ENCODE data around the gene DRG2.

The DRG2 gene

DNA sequence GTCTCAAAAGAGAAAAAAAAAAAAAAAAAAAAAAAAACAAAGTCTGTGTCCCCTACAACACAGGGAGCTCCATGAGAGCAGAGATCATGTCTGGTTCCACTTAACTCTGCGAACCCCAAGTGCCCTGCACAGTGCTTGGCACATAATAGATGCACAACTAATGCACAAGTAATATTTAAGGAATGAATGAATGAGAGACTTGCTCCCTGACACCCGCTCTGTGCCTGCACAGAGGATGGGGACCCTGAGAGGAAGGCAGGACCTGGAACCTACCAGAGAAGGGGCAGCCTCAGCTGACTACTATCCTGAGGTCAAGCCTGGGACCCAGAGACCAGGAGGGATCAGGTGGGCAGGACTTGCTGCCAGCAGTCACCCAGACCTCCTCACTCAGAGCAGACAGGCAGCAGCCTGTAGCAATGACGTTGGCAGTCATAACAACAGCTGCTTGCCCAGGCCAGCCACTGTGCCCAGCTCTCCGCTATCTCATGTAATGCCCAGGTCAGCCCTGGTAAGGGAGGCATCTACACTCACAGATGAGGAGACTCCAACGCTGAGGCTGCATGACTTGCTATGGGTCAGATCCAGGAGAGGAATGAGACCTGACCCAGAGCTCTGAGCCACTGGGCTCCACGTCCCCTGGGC is 23.7 kb downstream of the DRG2 start:
- no peak for DNase-seq (ENCODE audit: low read depth)
- no peak for TF ChIP-seq CTCF (IDR thresholded peaks at IDR 0.05; ENCODE audit: insufficient read depth, low read depth, low read length, missing control alignments)

GRCh38 chr17:18115517-18115916 is 27.8 kb downstream of the DRG2 start:
- no peak overlapping the region for H3K4me3 ChIP-seq (ENCODE audit: low read depth, low read length)
- DNase-seq (ENCODE audit: low read depth): no peak
- TF ChIP-seq CTCF (IDR thresholded peaks at IDR 0.05; ENCODE audit: insufficient read depth, low read depth, low read length, missing control alignments): no peak

More for the DNA sequence above, 23.7 kb downstream of the DRG2 start:
- no peak overlapping the region for H3K4me3 ChIP-seq (ENCODE audit: low read depth, low read length)

DNA sequence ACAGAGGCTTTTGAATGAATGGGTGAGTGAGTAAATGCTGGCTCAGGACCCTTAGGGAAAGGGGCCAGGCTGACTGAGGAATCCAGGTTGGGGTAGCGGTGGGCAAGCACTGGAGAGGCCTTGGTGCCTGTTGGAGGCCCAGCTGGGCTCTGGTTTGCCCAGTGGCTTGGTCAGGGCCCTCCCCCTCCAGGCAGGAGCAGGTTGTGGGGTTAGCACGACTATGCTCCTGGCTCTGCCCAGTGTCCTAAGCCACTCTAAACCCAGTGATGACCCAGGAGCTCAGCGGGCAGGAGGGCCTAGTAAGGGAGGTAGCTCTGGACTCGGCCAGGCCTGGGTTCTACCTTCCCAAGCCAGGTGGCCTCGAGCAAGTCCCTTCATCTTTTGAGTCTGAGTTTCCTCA is 28.3 kb downstream of the DRG2 start:
- no peak overlapping the region for H3K4me3 ChIP-seq (ENCODE audit: low read depth, low read length)
- no peak for DNase-seq (ENCODE audit: low read depth)
- TF ChIP-seq CTCF (IDR thresholded peaks at IDR 0.05; ENCODE audit: insufficient read depth, low read depth, low read length, missing control alignments): no peak

- no peak for TF ChIP-seq CTCF (IDR thresholded peaks at IDR 0.05; ENCODE audit: insufficient read depth, low read depth, low read length, missing control alignments)
- DNase-seq (ENCODE audit: low read depth): no peak
- no peak overlapping the region for H3K4me3 ChIP-seq (ENCODE audit: low read depth, low read length)
Measured at GRCh38 chr17:18117533-18117932, 29.8 kb downstream of the DRG2 start.

GRCh38 chr17:18117982-18118975 is 30.5 kb downstream of the DRG2 start:
- TF ChIP-seq CTCF (IDR thresholded peaks at IDR 0.05; ENCODE audit: insufficient read depth, low read depth, low read length, missing control alignments): no peak
- no peak for DNase-seq (ENCODE audit: low read depth)
- no peak overlapping the region for H3K4me3 ChIP-seq (ENCODE audit: low read depth, low read length)

- no peak for DNase-seq (ENCODE audit: low read depth)
- no peak overlapping the region for H3K4me3 ChIP-seq (ENCODE audit: low read depth, low read length)
- TF ChIP-seq CTCF (IDR thresholded peaks at IDR 0.05; ENCODE audit: insufficient read depth, low read depth, low read length, missing control alignments): no peak
Measured at GRCh38 chr17:18119166-18119745, 31.5 kb downstream of the DRG2 start.

All from GM12865 (cell line).